Parathyroid adenoma (tissue), 2 donors: ENCODE measurements around the gene MXD1.

Experiments used
- H2AFZ ChIP-seq: fragments of 300-600 bp; sonication (generic); one replicate; pipeline ENCODE4 v1.7.0; 2017; ENCODE audit warnings: antibody characterized with exemption, mild to moderate bottlenecking
- H3K27ac ChIP-seq: fragments of 300-600 bp; sonication (generic); one replicate; pipeline ENCODE4 v1.7.0; 2017
- H3K27me3 ChIP-seq: fragments of 300-600 bp; sonication (generic); one replicate; pipeline ENCODE4 v1.7.0; 2017; ENCODE audit warnings: low read length; ENCODE audit not compliant: control insufficient read depth, insufficient read depth
- H3K36me3 ChIP-seq: fragments of 300-600 bp; sonication (generic); one replicate; pipeline ENCODE4 v1.7.0; 2017; ENCODE audit warnings: low read length; ENCODE audit not compliant: control insufficient read depth, insufficient read depth
- H3K4me1 ChIP-seq: fragments of 300-600 bp; sonication (generic); one replicate; pipeline ENCODE4 v1.7.0; 2017; ENCODE audit warnings: control low read depth
- H3K4me2 ChIP-seq: fragments of 300-600 bp; sonication (generic); one replicate; pipeline ENCODE4 v1.7.0; 2017; ENCODE audit warnings: low read length
- H3K4me3 ChIP-seq: fragments of 300-600 bp; sonication (generic); one replicate; pipeline ENCODE4 v1.7.0; 2017; ENCODE audit warnings: low read depth, low read length
- H3K79me2 ChIP-seq: fragments of 300-600 bp; sonication (generic); one replicate; pipeline ENCODE4 v1.7.0; 2017; ENCODE audit warnings: control low read depth
- H3K9ac ChIP-seq: fragments of 300-600 bp; sonication (generic); one replicate; pipeline ENCODE4 v1.7.0; 2017; ENCODE audit warnings: mild to moderate bottlenecking
- H3K9me3 ChIP-seq: fragments of 300-600 bp; sonication (generic); one replicate; pipeline ENCODE4 v1.7.0; 2017; ENCODE audit warnings: low read length; ENCODE audit not compliant: control insufficient read depth
- TF ChIP-seq, protein P1 (sequence below): fragments of 300-600 bp; sonication (generic); IDR thresholded peaks from one replicate; pipeline ENCODE4 v1.7.0; 2017; ENCODE audit warnings: antibody characterized with exemption, mild to moderate bottlenecking
- donor health status: primary hyperparathyroidism.

MXD1 gene

DNA sequence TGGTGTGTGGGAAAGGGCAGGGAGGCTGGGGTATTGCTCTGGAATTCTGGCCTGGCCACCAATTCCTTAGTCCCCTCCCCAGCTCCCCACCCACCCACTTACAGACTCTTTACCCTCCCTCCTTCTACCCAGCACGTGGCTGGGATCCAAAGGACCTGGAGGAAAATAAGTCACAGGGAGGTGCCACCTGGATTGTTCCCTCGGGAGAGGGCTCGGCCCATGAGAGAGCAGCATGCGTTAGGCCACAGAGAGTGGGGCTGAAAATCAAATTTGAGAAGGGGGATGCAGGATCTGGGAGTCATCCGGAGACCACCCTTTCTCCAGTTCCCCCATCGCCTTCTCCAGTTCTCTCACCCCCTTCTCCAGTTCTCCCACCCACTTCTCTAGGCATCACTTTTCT lies 43.6 kb downstream of the MXD1 start:
- H2AFZ ChIP-seq: no peak overlapping the region
- H3K9ac ChIP-seq: no peak overlapping the region
- H3K36me3 ChIP-seq: no peaks in the 10 kb centered on the region
- H3K79me2 ChIP-seq: no peaks in the 10 kb centered on the region
- no peak overlapping the region for H3K4me2 ChIP-seq
- H3K9me3 ChIP-seq: no peaks in the 10 kb centered on the region
- H3K27ac ChIP-seq: no peak overlapping the region
- no peaks in the 10 kb centered on the region for H3K4me1 ChIP-seq
- H3K4me3 ChIP-seq: no peak overlapping the region
- TF ChIP-seq, protein P1, sequence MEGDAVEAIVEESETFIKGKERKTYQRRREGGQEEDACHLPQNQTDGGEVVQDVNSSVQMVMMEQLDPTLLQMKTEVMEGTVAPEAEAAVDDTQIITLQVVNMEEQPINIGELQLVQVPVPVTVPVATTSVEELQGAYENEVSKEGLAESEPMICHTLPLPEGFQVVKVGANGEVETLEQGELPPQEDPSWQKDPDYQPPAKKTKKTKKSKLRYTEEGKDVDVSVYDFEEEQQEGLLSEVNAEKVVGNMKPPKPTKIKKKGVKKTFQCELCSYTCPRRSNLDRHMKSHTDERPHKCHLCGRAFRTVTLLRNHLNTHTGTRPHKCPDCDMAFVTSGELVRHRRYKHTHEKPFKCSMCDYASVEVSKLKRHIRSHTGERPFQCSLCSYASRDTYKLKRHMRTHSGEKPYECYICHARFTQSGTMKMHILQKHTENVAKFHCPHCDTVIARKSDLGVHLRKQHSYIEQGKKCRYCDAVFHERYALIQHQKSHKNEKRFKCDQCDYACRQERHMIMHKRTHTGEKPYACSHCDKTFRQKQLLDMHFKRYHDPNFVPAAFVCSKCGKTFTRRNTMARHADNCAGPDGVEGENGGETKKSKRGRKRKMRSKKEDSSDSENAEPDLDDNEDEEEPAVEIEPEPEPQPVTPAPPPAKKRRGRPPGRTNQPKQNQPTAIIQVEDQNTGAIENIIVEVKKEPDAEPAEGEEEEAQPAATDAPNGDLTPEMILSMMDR: no peak
- no peaks in the 10 kb centered on the region for H3K27me3 ChIP-seq

- no peaks in the 10 kb centered on the region for H3K79me2 ChIP-seq
- no peaks in the 10 kb centered on the region for H3K36me3 ChIP-seq
- TF ChIP-seq, protein P1: no peak
- H3K9me3 ChIP-seq: no peaks in the 10 kb centered on the region
- no peaks in the 10 kb centered on the region for H3K4me1 ChIP-seq
- H3K4me2 ChIP-seq: no peak overlapping the region
- H2AFZ ChIP-seq: no peak overlapping the region
- H3K9ac ChIP-seq: no peak overlapping the region
- no peak overlapping the region for H3K27ac ChIP-seq
- H3K27me3 ChIP-seq: no peaks in the 10 kb centered on the region
- H3K4me3 ChIP-seq: no peak overlapping the region
Observed at GRCh38 chr2:69959425-69959824, 44.5 kb downstream of the MXD1 start.

DNA sequence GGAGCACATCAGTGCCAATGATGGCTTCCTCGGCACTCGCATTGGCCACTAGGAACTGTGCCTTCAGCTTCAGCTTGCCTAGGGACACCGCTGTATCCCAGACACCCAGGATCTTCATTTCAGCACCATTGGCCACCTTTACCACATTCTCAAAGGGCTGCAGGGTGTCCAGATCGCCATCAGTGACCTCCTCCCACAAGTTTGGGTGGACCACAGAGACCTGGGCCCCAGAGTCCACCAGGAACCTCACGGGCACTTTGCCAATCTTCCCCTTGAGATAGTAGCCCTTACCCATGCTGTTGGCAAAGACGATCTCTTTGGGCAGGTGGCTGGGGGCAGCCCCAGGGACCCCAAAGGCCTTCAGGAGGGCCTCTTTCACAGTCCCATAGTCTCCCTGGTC lies 45.9 kb downstream of the MXD1 start:
- Histone ChIP-seq H2AFZ (no peak overlapping the region), H3K27ac (no peak overlapping the region)

GRCh38 chr2:69961496-69961895 lies 46.6 kb downstream of the MXD1 start, which contains the start of gene ASPRV1:
TSS of gene ASPRV1 (minus strand) at chr2:69961631. CDS start at chr2:69961436, 195 bp downstream.
- Histone ChIP-seq H3K4me1 (no peaks in the 10 kb centered on the region), H3K4me2 (no peak within 1 kb of the TSS), H3K79me2 (no peaks in the 10 kb centered on the region), H3K27ac (no peak within 1 kb of the TSS), H2AFZ (no peak within 1 kb of the TSS), H3K9me3 (no peaks in the 10 kb centered on the region), H3K27me3 (no peaks in the 10 kb centered on the region), H3K36me3 (no peaks in the 10 kb centered on the region), H3K4me3 (no peak within 1 kb of the TSS), H3K9ac (no peak within 1 kb of the TSS)
- TF ChIP-seq, protein P1: no peak

More for the DNA sequence above, 45.9 kb downstream of the MXD1 start:
- no peaks in the 10 kb centered on the region for H3K4me1 ChIP-seq
- no peaks in the 10 kb centered on the region for H3K9me3 ChIP-seq
- TF ChIP-seq, protein P1: no peak
- no peak overlapping the region for H3K9ac ChIP-seq
- no peaks in the 10 kb centered on the region for H3K36me3 ChIP-seq
- H3K4me3 ChIP-seq: no peak overlapping the region
- H3K27me3 ChIP-seq: no peaks in the 10 kb centered on the region
- no peaks in the 10 kb centered on the region for H3K79me2 ChIP-seq
- no peak overlapping the region for H3K4me2 ChIP-seq

- no peaks in the 10 kb centered on the region for H3K4me1 ChIP-seq
- no peak overlapping the region for H2AFZ ChIP-seq
- no peaks in the 10 kb centered on the region for H3K27me3 ChIP-seq
- H3K36me3 ChIP-seq: no peaks in the 10 kb centered on the region
- TF ChIP-seq, protein P1: no peak
- no peak overlapping the region for H3K9ac ChIP-seq
- no peaks in the 10 kb centered on the region for H3K9me3 ChIP-seq
- no peak overlapping the region for H3K4me2 ChIP-seq
- no peaks in the 10 kb centered on the region for H3K79me2 ChIP-seq
- no peak overlapping the region for H3K27ac ChIP-seq
- no peak overlapping the region for H3K4me3 ChIP-seq
Observed at GRCh38 chr2:69962986-69963730, 48.2 kb downstream of the MXD1 start.
